PC-9 (cell line): ENCODE results near the gene CNPY4. TPM values are rescaled to one million over a fixed set of nuclear protein-coding genes. Genes with fewer than 3 reads are reported as not detected.
A peak's percentile ranks its signal among the peaks of the same experiment; 100 is the strongest.

Experiments used
- BruUV-seq: library from RNA; stranded (reverse); fragments of 400-500 nt; replicated peaks from 2 replicates; lab custom pipeline; 2021; lab: Mats Ljungman, UMichigan
- CTCF ChIA-PET: fragments of 300-600 bp; sonication (Branson Sonifier 250); formaldehyde crosslinking; loops from one replicate; lab custom pipeline; 2022; ENCODE audit warnings: antibody characterized with exemption; lab: Charles Lee
- POLR2A ChIA-PET: fragments of 300-600 bp; sonication (Branson Sonifier 250); formaldehyde crosslinking; loops from one replicate; lab custom pipeline; 2022; ENCODE audit warnings: antibody characterized with exemption; ENCODE audit not compliant: unreplicated experiment; lab: Charles Lee
- DNase-seq, 2 experiments: peaks; one replicate each; pipeline versions ENCODE4 v3.0.0 to v3.0.0-alpha.2; 2015 to 2022; ENCODE audit warnings: mixed read lengths in 1 of 2
- H2AFZ ChIP-seq: fragments of 200-600 bp; sonication (generic); 2 replicates; pipeline ENCODE4 v1.8.1; 2017; ENCODE audit warnings: antibody characterized with exemption
- H3F3A ChIP-seq: fragments of 200-600 bp; sonication (generic); 2 replicates; pipeline ENCODE4 v1.8.1; 2017; ENCODE audit warnings: antibody characterized with exemption, mild to moderate bottlenecking, low read depth; ENCODE audit not compliant: insufficient read depth
- H3K27ac ChIP-seq: fragments of 200-600 bp; sonication (generic); 2 replicates; pipeline ENCODE4 v1.6.1; 2016; ENCODE audit warnings: mixed run types
- H3K27me3 ChIP-seq: fragments of 200-600 bp; sonication (generic); 2 replicates; pipeline ENCODE4 v1.6.1; 2016; ENCODE audit warnings: low read depth, mixed run types; ENCODE audit not compliant: insufficient read depth
- H3K36me3 ChIP-seq: fragments of 200-600 bp; sonication (generic); 2 replicates; pipeline ENCODE4 v1.6.1; 2016; ENCODE audit warnings: low read depth, mixed run types
- H3K4me1 ChIP-seq: fragments of 200-600 bp; sonication (generic); replicated peaks from 2 replicates; pipeline ENCODE4 v1.6.1; 2016; ENCODE audit warnings: mixed run types; ENCODE audit not compliant: insufficient read depth
- H3K4me2 ChIP-seq: fragments of 200-600 bp; sonication (generic); 2 replicates; pipeline ENCODE4 v1.6.1; 2017; ENCODE audit warnings: mixed run types
- H3K4me3 ChIP-seq: fragments of 200-600 bp; sonication (generic); 2 replicates; pipeline ENCODE4 v1.6.1; 2016; ENCODE audit warnings: mixed run types
- H3K79me2 ChIP-seq: fragments of 200-600 bp; sonication (generic); 2 replicates; pipeline ENCODE4 v1.6.1; 2017; ENCODE audit warnings: low read depth, mixed run types
- H3K9me2 ChIP-seq: fragments of 200-600 bp; sonication (generic); 2 replicates; pipeline ENCODE4 v1.8.1; 2017; ENCODE audit warnings: mild to moderate bottlenecking; ENCODE audit not compliant: insufficient read depth
- H3K9me3 ChIP-seq: fragments of 200-600 bp; sonication (generic); 2 replicates; pipeline ENCODE4 v1.8.1; 2016; ENCODE audit warnings: low read depth; ENCODE audit not compliant: insufficient read depth
- H4K20me1 ChIP-seq: fragments of 200-600 bp; sonication (generic); 2 replicates; pipeline ENCODE4 v1.8.1; 2017; ENCODE audit not compliant: insufficient read depth
- CTCF ChIP-seq: fragments of 200-600 bp; sonication (generic); conservative IDR thresholded peaks from 2 replicates; pipeline ENCODE4 v1.6.1; 2017; ENCODE audit warnings: mixed run types, antibody characterized with exemption, mild to moderate bottlenecking, moderate library complexity
- EZH2 ChIP-seq: fragments of 200-600 bp; sonication (generic); IDR thresholded peaks from 2 replicates; pipeline ENCODE4 v1.8.0; 2017; ENCODE audit warnings: antibody characterized with exemption, low read depth
- intact Hi-C: fragments of 100-400 bp; cut with micrococcal nuclease; formaldehyde crosslinking; loops from one replicate; pipeline ENCODE4 v1.10.0; 2022; ENCODE audit not compliant: unreplicated experiment
- total RNA-seq: library from RNA; stranded (reverse); gene quantifications from 2 replicates; pipeline ENCODE4 v1.2.3, GENCODE V29; 2021

CNPY4 gene
- total RNA-seq, 1 experiment from 2014 or later, result 10.3 TPM

DNA sequence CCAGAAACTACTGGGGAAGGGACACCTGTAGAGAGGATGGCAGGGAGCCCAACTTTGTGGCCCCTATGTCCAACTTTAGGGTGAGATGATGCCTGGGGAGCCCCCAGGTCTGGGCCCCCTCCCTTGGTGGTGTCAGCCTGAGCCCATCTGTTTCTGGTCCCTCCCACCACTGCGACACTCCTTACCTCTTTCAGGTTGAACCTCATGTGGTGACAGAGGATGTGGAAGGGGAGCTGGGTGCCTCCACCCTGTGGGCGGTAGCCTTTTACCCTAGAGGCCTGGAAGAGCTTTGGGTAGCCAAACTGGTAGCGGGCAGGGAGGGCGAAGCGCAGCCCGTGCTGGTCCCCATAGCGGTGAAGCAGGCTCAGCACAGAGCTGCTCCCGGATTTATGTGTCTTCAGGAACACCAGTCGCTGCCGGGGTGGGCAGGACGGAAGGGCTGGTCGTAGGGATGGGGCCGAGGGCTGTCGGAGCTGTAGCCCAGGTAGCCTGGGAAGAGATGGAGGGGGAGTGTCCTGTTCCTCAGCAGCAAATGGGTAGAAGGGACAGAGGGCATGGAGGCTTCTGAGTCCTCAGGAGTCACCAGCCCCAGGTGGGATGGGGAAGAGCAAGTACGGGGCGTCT lies 47.0 kb downstream of the CNPY4 start:
- no peak overlapping the region for H3K4me2 ChIP-seq
- H3K27me3 ChIP-seq, result peaks cover 47% of the 10 kb centered on the region
- TF ChIP-seq EZH2, result no peak
- no peak for TF ChIP-seq CTCF
- no peaks in the 10 kb centered on the region for H3K9me3 ChIP-seq
- H3K4me3 ChIP-seq, result no peak overlapping the region
- H3K79me2 ChIP-seq, result no peaks in the 10 kb centered on the region
- no TSS peak for BruUV-seq
- POLR2A ChIA-PET, result interaction anchor here (0.6 kb wide), 1 partner anchor 80 kb away, joined by 7 read pairs; no protein-coding TSS in a partner anchor
- DNase-seq, result no peak
- intact Hi-C loops, result no loop called here
- H3K36me3 ChIP-seq, result no peaks in the 10 kb centered on the region
- no peaks in the 10 kb centered on the region for H4K20me1 ChIP-seq
- H3K4me1 ChIP-seq, result peaks cover 15% of the 10 kb centered on the region
- peaks cover 16% of the 10 kb centered on the region for H3F3A ChIP-seq
- CTCF ChIA-PET, result no interaction called here
- H3K9me2 ChIP-seq, result no peaks in the 10 kb centered on the region
- H2AFZ ChIP-seq, result no peak overlapping the region
- H3K27ac ChIP-seq, result no peak overlapping the region

DNA sequence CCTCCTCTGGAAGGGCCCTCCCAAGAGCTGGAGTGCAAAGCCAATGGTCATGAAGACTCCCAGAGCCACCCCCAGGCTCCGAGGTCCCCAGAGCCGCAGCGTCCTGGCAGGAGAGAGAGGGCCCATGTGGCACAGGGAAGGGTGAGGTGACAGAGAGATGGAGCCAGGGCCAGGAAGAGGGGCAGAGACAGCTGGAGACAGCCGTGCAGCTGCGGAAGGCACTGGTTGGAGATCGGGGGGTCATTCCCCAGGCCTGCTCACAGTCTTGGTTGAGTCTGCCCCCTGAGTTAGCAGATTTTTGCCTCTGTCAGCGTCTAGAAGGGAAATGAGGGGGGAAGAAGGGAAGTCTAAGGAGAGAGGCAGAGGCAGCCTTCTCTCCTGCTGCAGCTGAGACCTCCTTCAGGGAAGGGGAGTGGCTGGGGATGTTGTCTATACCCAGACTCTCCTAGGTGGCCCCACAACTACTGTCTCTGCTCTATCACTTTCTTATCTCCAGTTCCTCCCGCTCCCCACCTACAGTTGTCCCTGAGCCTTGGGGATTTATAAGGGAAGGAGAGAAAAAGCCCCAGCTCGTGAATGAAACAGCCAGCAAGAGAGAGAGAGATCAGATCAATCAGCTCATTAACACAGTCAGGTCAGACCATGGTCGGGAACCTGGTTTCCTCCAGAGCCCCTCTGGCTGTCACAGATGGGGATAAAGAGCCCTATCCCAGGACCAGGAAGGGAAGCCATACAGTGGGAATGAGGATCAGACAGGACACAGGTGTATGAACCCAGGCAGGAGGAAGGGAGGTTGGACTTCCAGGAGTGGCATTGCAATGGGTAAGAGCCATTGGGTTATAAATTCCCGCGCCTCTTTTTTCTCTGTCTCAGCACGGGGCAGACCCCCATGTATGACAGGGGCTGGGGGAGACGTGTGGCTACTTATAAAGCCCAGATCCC lies 47.8 kb downstream of the CNPY4 start:
- Histone ChIP-seq H3K79me2 (no peaks in the 10 kb centered on the region), H3K4me1 (peaks cover 15% of the 10 kb centered on the region), H3K27ac (no peak overlapping the region), H3K4me3 (no peak overlapping the region), H3K9me2 (no peaks in the 10 kb centered on the region), H3K36me3 (no peaks in the 10 kb centered on the region), H2AFZ (no peak overlapping the region), H3K9me3 (no peaks in the 10 kb centered on the region), H3K27me3 (peaks cover 47% of the 10 kb centered on the region), H3K4me2 (no peak overlapping the region), H3F3A (peaks cover 11% of the 10 kb centered on the region), H4K20me1 (no peaks in the 10 kb centered on the region)
- POLR2A ChIA-PET, result interaction anchor here (0.6 kb wide), 1 partner anchor 79 kb away, joined by 7 read pairs; no protein-coding TSS in a partner anchor
- CTCF ChIA-PET, result interaction anchor here (0.6 kb wide), 1 partner anchor 49 kb away, joined by 3 read pairs; no protein-coding TSS in a partner anchor
- intact Hi-C loops, result no loop called here
- DNase-seq, result no peak
- no TSS peak for BruUV-seq
- no peak for TF ChIP-seq CTCF
- no peak for TF ChIP-seq EZH2

GRCh38 chr7:100167912-100168323 lies 48.5 kb downstream of the CNPY4 start:
- Histone ChIP-seq H4K20me1 (no peaks in the 10 kb centered on the region), H3K9me3 (no peaks in the 10 kb centered on the region), H2AFZ (no peak overlapping the region), H3F3A (peaks cover 7% of the 10 kb centered on the region), H3K4me1 (peaks cover 10% of the 10 kb centered on the region), H3K9me2 (no peaks in the 10 kb centered on the region), H3K27ac (no peak overlapping the region), H3K4me3 (no peak overlapping the region), H3K36me3 (no peaks in the 10 kb centered on the region), H3K4me2 (peak overlapping the region; percentile 42), H3K27me3 (peaks cover 47% of the 10 kb centered on the region), H3K79me2 (no peaks in the 10 kb centered on the region)
- ChIA-PET CTCF (interaction anchor here (0.6 kb wide), 2 partner anchors 34 to 917 kb away, joined by 4 to 16 read pairs; partner anchors contain the start of gene TRIM56), POLR2A (interaction anchor here (0.6 to 0.7 kb wide), 2 partner anchors 32 to 260 kb away, joined by 3 to 8 read pairs; partner anchors contain the start of gene ZCWPW1)
- intact Hi-C loops, result no loop called here
- TF ChIP-seq CTCF, result no peak
- BruUV-seq, result no TSS peak
- no peak for DNase-seq
